ENCODE data around the gene INPP4A.

- TF ChIP-seq CTCF (conservative IDR thresholded peaks at IDR 0.05; ENCODE audit: low read depth, low read length) (no peak), EZH2phosphoT487 (IDR thresholded peaks at IDR 0.05; ENCODE audit: borderline replicate concordance, low read length) (no peak)
These were observed 70.2 kb downstream of the INPP4A start for GRCh38 chr2:98514879-98515249.

Data from PC-3 (cell line).